ENCODE measurements around the gene OTULIN.

Gene OTULIN

DNA sequence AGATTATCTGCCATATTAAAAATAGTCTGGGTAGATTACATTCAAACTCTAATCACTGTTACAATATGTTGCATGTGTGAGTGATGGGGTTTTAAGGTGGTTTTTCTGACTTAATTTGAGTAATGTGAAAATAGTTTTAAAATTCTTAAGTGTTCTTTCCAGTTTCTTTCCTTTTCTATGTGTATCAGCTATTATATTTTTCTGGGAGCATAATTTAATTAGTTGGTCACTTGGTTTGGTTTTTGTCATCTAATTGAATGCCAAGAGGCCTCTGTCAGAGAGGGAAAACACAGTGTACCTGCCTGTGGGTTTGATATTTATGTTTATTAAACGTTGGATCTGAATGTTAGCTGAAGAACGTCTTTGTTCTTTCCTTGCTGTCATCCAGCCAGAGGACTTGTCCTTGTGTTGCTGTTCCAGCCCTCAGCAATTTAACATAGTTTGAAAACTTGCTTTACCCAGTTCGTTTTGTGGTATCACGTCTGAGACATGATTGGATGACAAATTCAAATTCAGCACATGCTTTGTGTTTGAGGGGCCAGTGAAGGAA lies 19.5 kb downstream of the OTULIN start:
- CTCF ChIA-PET: interaction anchor here (0.7 to 4.4 kb wide), 11 partner anchors 9 to 701 kb away, joined by 3 to 30 read pairs (median 4); no protein-coding TSS in a partner anchor
- TF ChIP-seq PRDM1 (tag by site-specific recombination; IDR thresholded peaks at IDR 0.05) (no peak), ZNF341 (tag by site-specific recombination; IDR thresholded peaks at IDR 0.05; ENCODE audit: low read depth) (no peak)
- Histone ChIP-seq H3K4me3 (ENCODE audit: low read depth, low read length) (no peak overlapping the region), H3K36me3 (ENCODE audit: control insufficient read depth in 2 of 2, insufficient read depth in 1 of 2, low read length in 2 of 2) (peaks cover 65 to 70% of the 10 kb centered on the region in 2 experiments), H3K9me3 (ENCODE audit: control insufficient read depth, insufficient read depth, low read depth, low read length) (no peaks in the 10 kb centered on the region), H3K4me1 (ENCODE audit: control insufficient read depth, insufficient read depth, low read length) (no peaks in the 10 kb centered on the region), H3K27ac (ENCODE audit: extremely low read depth, low read depth, low read length) (no peak overlapping the region)
- POLR2A ChIA-PET: interaction anchor here (0.6 kb wide), 1 partner anchor 1018 kb away, joined by 5 read pairs; no protein-coding TSS in a partner anchor

DNA sequence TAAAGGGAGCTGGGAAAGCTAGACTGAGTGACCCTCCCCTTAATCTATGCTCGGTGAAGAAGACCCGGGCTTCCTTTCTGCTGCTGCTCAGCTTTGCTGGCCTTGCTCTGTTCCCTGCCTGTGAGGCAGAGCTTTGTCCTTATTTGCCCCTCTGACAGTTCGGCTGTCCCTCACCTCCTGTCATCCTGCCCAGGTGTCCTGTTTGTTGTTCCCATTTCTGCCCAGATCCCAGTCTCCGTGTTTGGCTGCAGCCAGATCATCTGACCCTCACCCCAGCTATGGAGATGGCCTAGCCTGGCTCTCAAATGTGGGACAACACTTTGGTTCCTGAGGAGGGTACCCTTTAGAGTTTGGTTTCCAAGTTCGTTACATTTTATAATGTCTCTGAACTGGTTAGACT lies 20.2 kb downstream of the OTULIN start:
- CTCF ChIA-PET: interaction anchor here (0.8 to 4.4 kb wide), 13 partner anchors 10 to 398 kb away, joined by 3 to 30 read pairs (median 8); no protein-coding TSS in a partner anchor
- POLR2A ChIA-PET: interaction anchor here (0.6 to 1.1 kb wide), 2 partner anchors 13 to 1018 kb away, joined by 3 to 5 read pairs; no protein-coding TSS in a partner anchor
- Histone ChIP-seq H3K4me1 (ENCODE audit: control insufficient read depth, insufficient read depth, low read length) (no peaks in the 10 kb centered on the region), H3K4me3 (ENCODE audit: low read depth, low read length) (no peak overlapping the region), H3K27ac (ENCODE audit: extremely low read depth, low read depth, low read length) (no peak overlapping the region), H3K9me3 (ENCODE audit: control insufficient read depth, insufficient read depth, low read depth, low read length) (no peaks in the 10 kb centered on the region), H3K36me3 (ENCODE audit: control insufficient read depth in 2 of 2, insufficient read depth in 1 of 2, low read length in 2 of 2) (peaks cover 69 to 75% of the 10 kb centered on the region in 2 experiments)
- no peak for TF ChIP-seq ZNF274 (IDR thresholded peaks at IDR 0.05; ENCODE audit: low read length)
- TF ChIP-seq ZNF274 (tag by site-specific recombination; IDR thresholded peaks at IDR 0.05; ENCODE audit: borderline replicate concordance): no peak
- no peak for TF ChIP-seq ZBTB6 (tag by site-specific recombination; IDR thresholded peaks at IDR 0.05)
- no peak for TF ChIP-seq ZNF776 (tag by site-specific recombination; IDR thresholded peaks at IDR 0.05; ENCODE audit: borderline replicate concordance)
- no peak for TF ChIP-seq MZF1 (tag by site-specific recombination; IDR thresholded peaks at IDR 0.05; ENCODE audit: borderline replicate concordance)
- no peak for TF ChIP-seq ZNF26 (tag by site-specific recombination; IDR thresholded peaks at IDR 0.05)
- no peak for TF ChIP-seq GLI2 (tag by site-specific recombination; IDR thresholded peaks at IDR 0.05; ENCODE audit: borderline replicate concordance, low read depth)
- no peak for TF ChIP-seq GLIS1 (tag by site-specific recombination; IDR thresholded peaks at IDR 0.05)
- no peak for TF ChIP-seq ZNF585B (tag by site-specific recombination; IDR thresholded peaks at IDR 0.05)
- no peak for TF ChIP-seq ZNF658 (tag by site-specific recombination; IDR thresholded peaks at IDR 0.05)
- no peak for TF ChIP-seq PATZ1 (tag by site-specific recombination; IDR thresholded peaks at IDR 0.05)
- TF ChIP-seq, protein P1, sequence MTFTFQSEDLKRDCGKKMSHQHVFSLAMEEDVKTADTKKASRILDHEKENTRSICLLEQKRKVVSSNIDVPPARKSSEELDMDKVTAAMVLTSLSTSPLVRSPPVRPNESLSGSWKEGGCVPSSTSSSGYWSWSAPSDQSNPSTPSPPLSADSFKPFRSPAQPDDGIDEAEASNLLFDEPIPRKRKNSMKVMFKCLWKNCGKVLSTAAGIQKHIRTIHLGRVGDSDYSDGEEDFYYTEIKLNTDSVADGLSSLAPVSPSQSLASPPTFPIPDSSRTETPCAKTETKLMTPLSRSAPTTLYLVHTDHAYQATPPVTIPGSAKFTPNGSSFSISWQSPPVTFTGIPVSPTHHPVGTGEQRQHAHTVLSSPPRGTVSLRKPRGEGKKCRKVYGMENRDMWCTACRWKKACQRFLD (tag by site-specific recombination; IDR thresholded peaks at IDR 0.05): no peak
- TF ChIP-seq ZNF184 (tag by site-specific recombination; IDR thresholded peaks at IDR 0.05): no peak
- TF ChIP-seq ZNF138 (tag by site-specific recombination; IDR thresholded peaks at IDR 0.05; ENCODE audit: borderline replicate concordance): no peak
- no peak for TF ChIP-seq ZNF23 (tag by site-specific recombination; IDR thresholded peaks at IDR 0.05; ENCODE audit: borderline replicate concordance)
- no peak for TF ChIP-seq BCL11A (tag by site-specific recombination; IDR thresholded peaks at IDR 0.05; ENCODE audit: low read depth)
- no peak for TF ChIP-seq REST (tag by site-specific recombination; IDR thresholded peaks at IDR 0.05)
- TF ChIP-seq, protein P2, sequence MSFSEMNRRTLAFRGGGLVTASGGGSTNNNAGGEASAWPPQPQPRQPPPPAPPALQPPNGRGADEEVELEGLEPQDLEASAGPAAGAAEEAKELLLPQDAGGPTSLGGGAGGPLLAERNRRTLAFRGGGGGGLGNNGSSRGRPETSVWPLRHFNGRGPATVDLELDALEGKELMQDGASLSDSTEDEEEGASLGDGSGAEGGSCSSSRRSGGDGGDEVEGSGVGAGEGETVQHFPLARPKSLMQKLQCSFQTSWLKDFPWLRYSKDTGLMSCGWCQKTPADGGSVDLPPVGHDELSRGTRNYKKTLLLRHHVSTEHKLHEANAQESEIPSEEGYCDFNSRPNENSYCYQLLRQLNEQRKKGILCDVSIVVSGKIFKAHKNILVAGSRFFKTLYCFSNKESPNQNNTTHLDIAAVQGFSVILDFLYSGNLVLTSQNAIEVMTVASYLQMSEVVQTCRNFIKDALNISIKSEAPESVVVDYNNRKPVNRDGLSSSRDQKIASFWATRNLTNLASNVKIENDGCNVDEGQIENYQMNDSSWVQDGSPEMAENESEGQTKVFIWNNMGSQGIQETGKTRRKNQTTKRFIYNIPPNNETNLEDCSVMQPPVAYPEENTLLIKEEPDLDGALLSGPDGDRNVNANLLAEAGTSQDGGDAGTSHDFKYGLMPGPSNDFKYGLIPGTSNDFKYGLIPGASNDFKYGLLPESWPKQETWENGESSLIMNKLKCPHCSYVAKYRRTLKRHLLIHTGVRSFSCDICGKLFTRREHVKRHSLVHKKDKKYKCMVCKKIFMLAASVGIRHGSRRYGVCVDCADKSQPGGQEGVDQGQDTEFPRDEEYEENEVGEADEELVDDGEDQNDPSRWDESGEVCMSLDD (tag by site-specific recombination; IDR thresholded peaks at IDR 0.05): no peak
- TF ChIP-seq REPIN1 (tag by site-specific recombination; IDR thresholded peaks at IDR 0.05; ENCODE audit: low read depth): no peak
